Measurements from ENCODE around the gene TMEM239.
"Not testable (repeated sequence)": the region's sequence is repeated elsewhere in the genome, so short reads cannot be mapped to it uniquely, and the experiment has no call there.

TMEM239 gene

GRCh38 chr20:2805689-2806350, 10.3 kb upstream of the TMEM239 start:
- no peak overlapping the region for H3K4me3 ChIP-seq
- no peaks in the 10 kb centered on the region for H3K27me3 ChIP-seq (ENCODE audit: low read depth)
- H3K9me3 ChIP-seq = no peaks in the 10 kb centered on the region
- in situ Hi-C loops (cut with MboI; ENCODE audit: low sequenced_read_pairs) = no loop called here
- peaks cover 9% of the 10 kb centered on the region for H3K4me1 ChIP-seq
- DNase-seq (ENCODE audit: low spot score in 2 of 2) = no peak
- no peaks in the 10 kb centered on the region for H3K36me3 ChIP-seq (replicated peaks)

GRCh38 chr20:2806351-2806701, 9.8 kb upstream of the TMEM239 start:
- Histone ChIP-seq H3K36me3 (replicated peaks) (no peaks in the 10 kb centered on the region), H3K9me3 (no peaks in the 10 kb centered on the region), H3K27me3 (ENCODE audit: low read depth) (no peaks in the 10 kb centered on the region; the same call in 1 of the 2 replicates), H3K4me1 (peaks cover 4% of the 10 kb centered on the region; the same call in 1 of the 2 replicates), H3K4me3 (no peak overlapping the region)
- no peak for DNase-seq (ENCODE audit: low spot score in 2 of 2)
- in situ Hi-C loops (cut with MboI; ENCODE audit: low sequenced_read_pairs) = no loop called here

GRCh38 chr20:2807019-2807418, 9.1 kb upstream of the TMEM239 start:
- H3K4me3 ChIP-seq = no peak overlapping the region
- no peak for DNase-seq (ENCODE audit: low spot score in 2 of 2)
- H3K9me3 ChIP-seq = peaks cover 3% of the 10 kb centered on the region; the same call in 1 of the 2 replicates
- no peaks in the 10 kb centered on the region; the same call in 1 of the 2 replicates for H3K27me3 ChIP-seq (ENCODE audit: low read depth)
- in situ Hi-C loops (cut with MboI; ENCODE audit: low sequenced_read_pairs) = no loop called here
- H3K4me1 ChIP-seq = no peaks in the 10 kb centered on the region
- no peaks in the 10 kb centered on the region for H3K36me3 ChIP-seq (replicated peaks)

- H3K4me3 ChIP-seq; H3K36me3 ChIP-seq (replicated peaks); H3K27me3 ChIP-seq (ENCODE audit: low read depth); in situ Hi-C loops (cut with MboI; ENCODE audit: low sequenced_read_pairs); H3K9me3 ChIP-seq; H3K4me1 ChIP-seq; DNase-seq (ENCODE audit: low spot score in 2 of 2): not testable (repeated sequence)
These were observed 8.2 kb upstream of the TMEM239 start for GRCh38 chr20:2807929-2808328.

DNA sequence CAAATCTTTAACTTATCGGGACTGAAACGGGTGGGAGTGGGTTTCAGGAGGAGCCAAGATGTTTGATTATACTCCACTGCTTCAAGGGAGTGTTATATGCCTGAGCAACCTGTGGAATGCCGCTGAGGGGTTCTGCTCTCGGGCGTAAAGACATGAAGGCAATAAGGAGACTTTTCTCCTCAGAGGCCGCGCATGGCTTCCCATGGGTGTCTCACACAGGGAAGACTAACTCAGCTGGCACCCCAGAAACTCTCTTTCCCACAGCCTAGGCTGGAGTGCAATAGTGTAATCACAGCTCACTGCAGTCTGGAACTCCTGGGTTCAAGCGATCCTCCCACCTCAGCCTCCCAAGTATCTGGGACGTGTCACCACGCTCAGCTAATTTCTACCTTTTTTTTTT, 6.5 kb upstream of the TMEM239 start:
- peaks cover 3% of the 10 kb centered on the region for H3K9me3 ChIP-seq
- DNase-seq (ENCODE audit: low spot score in 2 of 2) = no peak
- in situ Hi-C loops (cut with MboI; ENCODE audit: low sequenced_read_pairs) = no loop called here

DNA sequence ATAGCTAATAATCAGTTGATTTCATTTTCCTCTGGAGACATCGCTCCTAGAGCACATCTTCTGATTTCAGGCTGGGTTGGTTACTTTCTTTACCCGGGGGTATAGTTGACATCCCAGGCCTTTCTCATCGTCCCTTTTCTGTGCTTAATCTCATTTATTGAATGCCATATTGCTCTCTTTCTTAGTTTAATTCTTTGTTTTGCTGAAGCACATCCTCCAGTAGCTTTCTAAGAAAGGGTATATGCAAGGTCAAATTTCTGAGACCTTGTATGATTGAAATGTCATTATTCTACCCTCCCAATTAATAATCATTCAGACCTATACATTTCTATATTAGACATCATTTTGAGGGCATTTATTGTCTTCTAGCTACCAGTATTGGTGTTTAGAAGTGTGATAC, 4.0 kb upstream of the TMEM239 start:
- Histone ChIP-seq H3K27me3 (ENCODE audit: low read depth) (no peaks in the 10 kb centered on the region; the same call in 1 of the 2 replicates), H3K4me3 (no peak overlapping the region), H3K36me3 (replicated peaks) (no peaks in the 10 kb centered on the region), H3K4me1 (no peaks in the 10 kb centered on the region), H3K9me3 (peaks cover 3% of the 10 kb centered on the region)
- in situ Hi-C loops (cut with MboI; ENCODE audit: low sequenced_read_pairs) = no loop called here
- no peak for DNase-seq (ENCODE audit: low spot score in 2 of 2)

More for the DNA sequence above, 6.5 kb upstream of the TMEM239 start:
- Histone ChIP-seq H3K36me3 (replicated peaks) (no peaks in the 10 kb centered on the region), H3K27me3 (ENCODE audit: low read depth) (no peaks in the 10 kb centered on the region; the same call in 1 of the 2 replicates), H3K4me3 (no peak overlapping the region), H3K4me1 (no peaks in the 10 kb centered on the region)

DNA sequence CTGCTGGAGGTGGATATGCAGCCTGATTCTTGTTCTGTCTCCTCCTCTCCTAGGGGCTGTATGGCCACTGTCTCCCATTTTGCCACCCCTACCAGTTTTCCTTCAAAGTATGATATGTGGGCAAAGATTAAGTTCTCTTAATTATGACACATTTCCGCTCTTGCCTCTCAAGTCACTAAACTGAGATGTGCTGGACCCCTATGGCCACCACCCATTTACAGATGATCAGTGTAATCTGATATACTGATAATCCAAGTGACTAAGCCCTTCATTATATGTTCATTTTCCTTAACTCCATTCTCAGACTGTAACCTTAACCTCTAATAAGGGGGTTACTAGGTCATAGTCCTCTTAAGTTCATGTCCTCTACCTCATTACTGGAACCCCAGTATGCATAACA, 2.1 kb upstream of the TMEM239 start:
- no peaks in the 10 kb centered on the region for H3K36me3 ChIP-seq (replicated peaks)
- H3K4me3 ChIP-seq = no peak overlapping the region
- no peak for DNase-seq (ENCODE audit: low spot score in 2 of 2)

DNA sequence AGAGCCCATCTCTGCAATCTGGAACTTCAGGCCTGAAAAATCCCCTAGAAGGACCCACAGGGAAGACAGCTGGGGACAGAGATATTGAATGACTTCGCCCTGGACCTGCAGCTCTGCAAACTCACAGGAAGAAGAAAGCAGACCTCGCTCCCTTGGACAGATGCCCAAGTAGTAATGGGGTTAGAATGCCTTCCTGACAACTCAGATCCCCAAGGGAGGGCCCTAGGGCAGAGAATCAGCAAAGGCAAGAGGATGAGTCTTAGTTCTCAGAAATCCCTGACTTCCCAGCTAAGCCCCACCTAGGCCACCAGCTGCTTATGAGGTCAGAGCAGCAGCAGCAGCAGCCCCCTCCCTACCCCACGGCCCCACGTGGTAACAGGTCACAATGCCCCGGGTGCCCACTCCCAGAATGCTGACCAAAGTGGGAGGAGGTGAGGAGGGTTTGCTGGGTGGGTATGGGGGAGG, 1.5 kb upstream of the TMEM239 start, which contains the start of gene C20orf141:
Gene C20orf141 (plus strand): TSS at position 401 of the 465 bp plus-strand sequence. CDS start 198 bp downstream, outside the sequence.
- Histone ChIP-seq H3K27me3 (ENCODE audit: low read depth) (no peaks in the 10 kb centered on the region; the same call in 1 of the 2 replicates), H3K9me3 (peaks cover 3% of the 10 kb centered on the region), H3K36me3 (replicated peaks) (no peaks in the 10 kb centered on the region), H3K4me3 (no peak within 1 kb of the TSS), H3K4me1 (no peaks in the 10 kb centered on the region)
- peak in 1 of 2 experiments; percentile 34 for DNase-seq (ENCODE audit: low spot score in 2 of 2)
- in situ Hi-C loops (cut with MboI; ENCODE audit: low sequenced_read_pairs) = no loop called here

More for the DNA sequence above, 2.1 kb upstream of the TMEM239 start:
- Histone ChIP-seq H3K4me1 (no peaks in the 10 kb centered on the region), H3K27me3 (ENCODE audit: low read depth) (no peaks in the 10 kb centered on the region; the same call in 1 of the 2 replicates), H3K9me3 (peaks cover 3% of the 10 kb centered on the region)
- in situ Hi-C loops (cut with MboI; ENCODE audit: low sequenced_read_pairs) = no loop called here

- in situ Hi-C loops (cut with MboI; ENCODE audit: low sequenced_read_pairs) = no loop called here
- H3K36me3 ChIP-seq (replicated peaks) = no peaks in the 10 kb centered on the region
- H3K27me3 ChIP-seq (ENCODE audit: low read depth) = no peaks in the 10 kb centered on the region; the same call in 1 of the 2 replicates
- H3K9me3 ChIP-seq = peaks cover 3% of the 10 kb centered on the region
- H3K4me1 ChIP-seq = no peaks in the 10 kb centered on the region
- H3K4me3 ChIP-seq = no peak overlapping the region
- DNase-seq (ENCODE audit: low spot score in 2 of 2) = no peak
These were observed 793 bp upstream of the TMEM239 start for GRCh38 chr20:2815242-2815900.

DNA sequence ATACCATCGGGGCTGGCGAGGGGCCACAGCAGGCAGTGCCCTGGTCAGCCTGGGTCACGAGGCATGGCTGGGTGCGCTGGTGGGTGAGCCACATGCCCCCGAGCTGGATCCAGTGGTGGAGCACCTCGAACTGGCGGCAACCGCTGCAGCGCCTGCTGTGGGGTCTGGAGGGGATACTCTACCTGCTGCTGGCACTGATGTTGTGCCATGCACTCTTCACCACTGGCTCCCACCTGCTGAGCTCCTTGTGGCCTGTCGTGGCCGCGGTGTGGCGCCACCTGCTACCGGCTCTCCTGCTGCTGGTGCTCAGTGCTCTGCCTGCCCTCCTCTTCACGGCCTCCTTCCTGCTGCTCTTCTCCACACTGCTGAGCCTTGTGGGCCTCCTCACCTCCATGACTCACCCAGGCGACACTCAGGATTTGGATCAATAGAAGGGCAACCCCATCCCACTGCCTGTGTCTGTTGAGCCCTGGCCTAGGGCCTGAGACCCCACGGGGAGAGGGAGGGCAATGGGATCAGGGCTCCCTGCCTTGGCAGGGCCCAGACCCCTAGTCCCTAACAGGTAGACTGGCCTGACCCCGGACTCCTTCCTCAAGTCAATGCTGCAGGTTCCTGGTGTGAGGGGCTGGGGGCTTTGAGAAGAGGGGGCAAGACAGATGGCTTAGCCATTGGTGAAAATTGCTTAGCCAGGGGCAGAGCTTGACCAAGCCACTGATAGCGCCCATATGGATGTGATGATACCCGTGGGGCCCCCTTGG, 598 bp downstream of the TMEM239 start:
- in situ Hi-C loops (cut with MboI; ENCODE audit: low sequenced_read_pairs) = no loop called here
- DNase-seq (ENCODE audit: low spot score in 2 of 2) = peak in 1 of 2 experiments; percentile 38

GRCh38 chr20:2817341-2817726, 1.2 kb downstream of the TMEM239 start:
- DNase-seq (ENCODE audit: low spot score in 2 of 2) = no peak
- Histone ChIP-seq H3K4me3 (no peak overlapping the region), H3K36me3 (replicated peaks) (no peaks in the 10 kb centered on the region), H3K4me1 (no peaks in the 10 kb centered on the region), H3K9me3 (no peaks in the 10 kb centered on the region; the same call in 1 of the 2 replicates), H3K27me3 (ENCODE audit: low read depth) (no peaks in the 10 kb centered on the region)
- in situ Hi-C loops (cut with MboI; ENCODE audit: low sequenced_read_pairs) = no loop called here

More for the DNA sequence above, 598 bp downstream of the TMEM239 start:
- Histone ChIP-seq H3K9me3 (no peaks in the 10 kb centered on the region; the same call in none of the 2 replicates), H3K4me3 (no peak overlapping the region), H3K36me3 (replicated peaks) (no peaks in the 10 kb centered on the region), H3K4me1 (no peaks in the 10 kb centered on the region), H3K27me3 (ENCODE audit: low read depth) (no peaks in the 10 kb centered on the region)

- in situ Hi-C loops (cut with MboI; ENCODE audit: low sequenced_read_pairs) = no loop called here
- H3K27me3 ChIP-seq (ENCODE audit: low read depth) = no peaks in the 10 kb centered on the region
- DNase-seq (ENCODE audit: low spot score in 2 of 2) = no peak
- H3K36me3 ChIP-seq (replicated peaks) = no peaks in the 10 kb centered on the region
- H3K4me3 ChIP-seq = no peak overlapping the region
- no peaks in the 10 kb centered on the region for H3K4me1 ChIP-seq
- H3K9me3 ChIP-seq = no peaks in the 10 kb centered on the region
These were observed 1.9 kb downstream of the TMEM239 start for GRCh38 chr20:2817891-2818595.

Measured in HAP-1 (cell line).